Kasumi-1 (cell line): Measurements from ENCODE around the gene INAFM2.

Source experiments
- DNase-seq, 2 experiments: peaks; one replicate each; lab custom pipeline; 2025; lab: John Stamatoyannopoulos, UW

The INAFM2 gene

GRCh38 chr15:40365016-40365415 is 41.5 kb downstream of the INAFM2 start:
- no peak for DNase-seq

DNA sequence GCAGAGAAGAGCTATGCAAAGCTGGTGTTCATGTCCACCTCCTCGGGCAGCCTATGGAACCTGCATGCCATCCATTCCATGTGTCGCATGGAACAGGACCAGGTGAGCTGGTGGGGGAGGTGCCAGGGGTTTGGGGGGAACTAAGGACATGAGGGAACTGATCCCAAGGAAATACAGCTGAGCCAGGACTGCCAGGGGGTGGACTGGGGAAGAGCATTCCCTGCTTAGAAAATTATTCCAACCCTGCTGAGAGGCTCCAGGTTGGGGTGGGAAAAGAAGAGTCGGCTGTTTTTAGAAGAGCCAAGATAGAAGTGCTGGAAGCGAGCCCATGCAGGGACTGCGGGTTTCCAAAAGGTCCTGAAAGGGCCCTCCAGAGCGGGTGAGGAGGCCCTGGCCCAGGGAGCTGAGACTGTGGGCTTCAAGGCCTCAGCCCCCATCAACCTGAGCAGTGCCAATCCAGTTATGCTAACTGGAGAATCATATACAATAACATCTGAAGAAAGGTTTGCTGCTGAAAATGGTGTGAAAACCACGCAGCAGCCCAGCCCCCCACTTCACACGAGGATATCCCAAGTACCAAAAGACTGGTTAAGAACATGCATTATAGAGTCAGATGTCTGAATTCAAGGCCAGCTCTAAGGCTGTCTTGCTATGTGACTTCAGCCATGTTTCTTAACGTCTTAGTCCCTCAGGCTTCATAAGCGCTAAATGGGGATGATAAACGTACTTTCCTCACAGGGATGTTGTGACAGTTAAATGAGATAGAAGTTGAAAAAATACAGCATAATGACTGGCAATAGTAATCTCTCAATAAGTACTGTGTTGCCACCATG is 42.3 kb downstream of the INAFM2 start:
- no peak for DNase-seq

GRCh38 chr15:40366457-40367370 is 43.2 kb downstream of the INAFM2 start:
- no peak for DNase-seq

DNA sequence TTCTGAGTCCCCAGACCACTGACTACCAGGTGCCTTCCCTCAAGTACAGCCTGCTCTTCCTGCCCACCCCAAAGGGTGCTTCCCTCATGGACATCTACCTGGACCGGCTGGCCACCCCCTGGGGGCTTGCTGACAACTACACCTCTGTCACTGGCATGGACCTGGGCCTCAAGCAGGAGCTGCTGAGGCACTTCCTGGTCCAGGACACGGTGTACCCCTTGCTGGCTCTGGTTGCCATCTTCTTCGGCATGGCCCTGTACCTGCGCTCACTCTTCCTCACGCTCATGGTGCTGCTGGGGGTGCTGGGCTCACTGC is 43.8 kb downstream of the INAFM2 start:
- DNase-seq: no peak

DNA sequence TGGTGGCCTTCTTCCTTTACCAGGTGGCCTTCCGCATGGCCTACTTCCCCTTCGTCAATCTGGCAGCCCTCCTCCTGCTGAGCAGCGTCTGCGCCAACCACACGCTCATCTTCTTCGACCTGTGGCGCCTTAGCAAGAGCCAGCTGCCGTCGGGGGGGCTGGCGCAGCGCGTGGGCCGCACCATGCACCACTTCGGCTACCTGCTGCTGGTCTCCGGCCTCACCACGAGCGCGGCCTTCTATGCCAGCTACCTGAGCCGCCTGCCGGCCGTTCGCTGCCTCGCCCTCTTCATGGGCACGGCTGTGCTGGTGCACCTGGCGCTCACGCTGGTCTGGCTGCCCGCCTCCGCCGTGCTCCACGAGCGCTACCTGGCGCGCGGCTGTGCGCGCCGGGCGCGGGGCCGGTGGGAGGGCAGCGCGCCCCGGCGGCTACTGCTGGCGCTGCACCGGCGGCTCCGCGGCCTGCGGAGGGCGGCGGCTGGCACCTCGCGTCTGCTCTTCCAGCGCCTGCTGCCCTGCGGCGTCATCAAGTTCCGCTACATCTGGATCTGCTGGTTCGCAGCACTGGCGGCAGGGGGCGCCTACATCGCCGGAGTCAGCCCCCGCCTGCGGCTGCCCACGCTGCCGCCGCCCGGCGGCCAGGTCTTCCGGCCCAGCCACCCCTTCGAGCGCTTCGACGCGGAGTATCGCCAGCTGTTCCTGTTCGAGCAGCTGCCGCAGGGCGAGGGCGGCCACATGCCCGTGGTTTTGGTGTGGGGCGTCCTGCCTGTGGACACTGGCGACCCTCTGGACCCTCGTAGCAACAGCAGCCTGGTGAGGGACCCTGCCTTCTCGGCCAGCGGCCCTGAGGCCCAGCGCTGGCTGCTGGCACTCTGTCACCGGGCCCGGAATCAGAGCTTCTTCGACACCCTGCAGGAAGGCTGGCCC is 44.5 kb downstream of the INAFM2 start:
- DNase-seq: peak; percentile 59 to 80

GRCh38 chr15:40368719-40369473 is 45.4 kb downstream of the INAFM2 start:
- DNase-seq: no peak

DNA sequence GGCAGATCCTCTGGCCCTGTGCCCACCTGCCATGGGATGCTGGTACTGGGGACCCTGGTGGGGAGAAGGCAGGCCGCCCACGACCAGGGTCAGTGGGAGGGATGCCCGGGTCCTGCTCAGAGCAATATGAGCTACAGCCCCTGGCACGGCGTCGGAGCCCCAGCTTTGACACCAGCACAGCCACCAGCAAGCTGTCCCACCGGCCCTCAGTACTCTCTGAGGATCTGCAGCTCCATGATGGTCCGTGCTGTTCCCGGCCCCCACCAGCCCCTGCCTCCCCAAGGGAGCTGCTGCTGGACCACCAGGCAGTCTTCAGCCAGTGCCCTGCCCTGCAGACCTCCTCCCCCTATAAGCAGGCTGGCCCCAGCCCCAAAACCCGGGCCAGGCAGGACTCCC is 46.0 kb downstream of the INAFM2 start:
- no peak for DNase-seq

DNA sequence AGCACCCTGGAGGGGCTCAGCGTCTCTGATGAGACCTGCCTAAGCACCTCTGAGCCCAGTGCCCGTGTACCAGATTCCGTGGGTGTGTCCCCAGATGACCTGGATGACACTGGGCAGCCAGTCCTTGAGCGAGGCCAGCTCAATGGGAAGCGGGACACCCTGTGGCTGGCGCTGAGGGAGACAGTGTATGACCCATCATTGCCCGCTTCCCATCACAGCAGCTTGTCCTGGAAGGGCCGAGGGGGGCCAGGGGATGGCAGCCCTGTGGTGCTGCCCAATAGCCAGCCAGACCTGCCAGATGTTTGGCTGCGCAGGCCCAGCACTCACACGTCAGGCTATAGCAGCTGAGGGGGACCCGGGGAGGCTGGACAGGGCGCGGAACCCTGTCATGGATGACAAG is 46.5 kb downstream of the INAFM2 start:
- DNase-seq: no peak

GRCh38 chr15:40372981-40373380 is 49.5 kb downstream of the INAFM2 start:
- no peak for DNase-seq
